K562 (cell line): Measurements from ENCODE around the gene ZNF236. TPM values are rescaled to one million over a fixed set of nuclear protein-coding genes. Genes with fewer than 3 reads are reported as not detected.

Source experiments
- ATAC-seq: fragments of 200-7000 bp; cut with Tn5 transposase; 3 replicates; pipeline ENCODE4 v1.9.1; 2020; ENCODE audit warnings: moderate library complexity
- BruUV-seq: library from RNA; stranded (reverse); fragments of 400-500 nt; replicated peaks from 2 replicates; lab custom pipeline; 2021; lab: Mats Ljungman, UMichigan
- CTCF ChIA-PET: fragments of 300-600 bp; formaldehyde crosslinking; extraction: SDS; loops from one replicate; lab custom pipeline; 2021; ENCODE audit warnings: low intra/inter-chr PET ratio; lab: Yijun Ruan, JAX
- POLR2A ChIA-PET: fragments of 300-600, 350-650 bp; sonication (Branson Sonifier 250); formaldehyde crosslinking; extraction: SDS; loops from one replicate; lab custom pipeline; 2021; ENCODE audit warnings: antibody characterized with exemption, inconsistent platforms; lab: Yijun Ruan, JAX
- DNase-seq, 4 experiments: peaks; one replicate each; pipeline versions ENCODE4 v3.0.0 to v3.0.0-alpha.2; 2011 to 2018; ENCODE audit warnings: low spot score in 3 of 4, mixed read lengths in 3 of 4; ENCODE audit errors: extremely low read depth in 1 of 4
- FAIRE-seq: peaks from 2 replicates; lab custom pipeline; 2011; peaks lifted over from hg19 to GRCh38; lab: Jason Lieb, UNC
- H2AFZ ChIP-seq: 2 replicates; pipeline ENCODE4 v1.6.0; 2011; ENCODE audit warnings: low read depth, low read length, control low read depth, inconsistent platforms
- H3K27ac ChIP-seq: fragments of 200-600 bp; 3 replicates; pipeline ENCODE4 v1.8.0; 2011; ENCODE audit warnings: low read depth, mild to moderate bottlenecking, control low read depth, inconsistent platforms, low read length, moderate library complexity, mixed read lengths; ENCODE audit errors: extremely low read depth
- H3K27me3 ChIP-seq, 2 experiments: fragments of 300-600 bp in 1 of 2; 2 replicates in 1 of 2; 3 replicates in 1 of 2; pipeline versions ENCODE4 v1.6.0 to v1.8.0; 2011; ENCODE audit warnings: inconsistent platforms in 2 of 2, low read length in 2 of 2, mild to moderate bottlenecking in 1 of 2, mixed read lengths in 1 of 2, moderate library complexity in 1 of 2; ENCODE audit not compliant: control insufficient read depth in 2 of 2, insufficient read depth in 2 of 2
- H3K36me3 ChIP-seq: fragments of 300-600 bp; 3 replicates; pipeline ENCODE4 v1.8.0; 2011; ENCODE audit warnings: mild to moderate bottlenecking, low read length, inconsistent platforms; ENCODE audit not compliant: control insufficient read depth, insufficient read depth
- H3K4me1 ChIP-seq, 2 experiments: fragments of 200-600 bp in 1 of 2; replicated peaks in 1 of 2; 2 replicates in 1 of 2; 3 replicates in 1 of 2; pipeline versions ENCODE4 v1.5.1 to v1.8.0; 2011; ENCODE audit warnings: inconsistent platforms in 2 of 2, low read length in 2 of 2, mild to moderate bottlenecking in 1 of 2, mixed read lengths in 1 of 2, moderate library complexity in 1 of 2; ENCODE audit not compliant: control insufficient read depth in 2 of 2, insufficient read depth in 2 of 2
- H3K4me2 ChIP-seq: 2 replicates; pipeline ENCODE4 v1.6.1; 2011; ENCODE audit warnings: low read length, control low read depth, inconsistent platforms, mixed read lengths; ENCODE audit not compliant: insufficient read depth
- H3K4me3 ChIP-seq: fragments of 200-600 bp; sonication (generic), shearing (Covaris generic); 2 replicates; pipeline ENCODE4 v1.5.1; 2016; ENCODE audit warnings: control low read depth, inconsistent platforms
- H3K79me2 ChIP-seq: fragments of 200-600 bp; 3 replicates; pipeline ENCODE4 v1.8.0; 2011; ENCODE audit warnings: low read length, inconsistent platforms; ENCODE audit not compliant: control insufficient read depth, insufficient read depth
- H3K9ac ChIP-seq, 2 experiments: 2 replicates each; pipeline versions ENCODE4 v1.6.0 to v1.6.1; 2011; ENCODE audit warnings: low read depth in 2 of 2, low read length in 2 of 2, control low read depth in 1 of 2, inconsistent platforms in 1 of 2, mild to moderate bottlenecking in 1 of 2, mixed read lengths in 1 of 2; ENCODE audit not compliant: insufficient read depth in 1 of 2
- H3K9me1 ChIP-seq: one replicate; pipeline ENCODE4 v1.6.0; 2011; ENCODE audit warnings: inconsistent platforms, mild to moderate bottlenecking, low read length, moderate library complexity; ENCODE audit not compliant: control insufficient read depth, insufficient read depth
- H3K9me3 ChIP-seq: replicated peaks from 2 replicates; pipeline ENCODE4 v1.5.1; 2011; ENCODE audit warnings: low read depth, low read length, inconsistent platforms; ENCODE audit not compliant: control insufficient read depth, insufficient read depth
- H4K20me1 ChIP-seq: replicated peaks from 2 replicates; pipeline ENCODE4 v1.6.1; 2011; ENCODE audit warnings: low read length, inconsistent platforms, mixed read lengths; ENCODE audit not compliant: control insufficient read depth, insufficient read depth
- CBFB ChIP-seq: sonication (generic); formaldehyde crosslinking; IDR thresholded peaks from 2 replicates; pipeline ENCODE4 v1.4.0; 2020; ENCODE audit warnings: mild to moderate bottlenecking, missing genetic modification reagents
- KDM4B ChIP-seq, 2 experiments: fragments of 450-650 bp in 1 of 2; sonication (generic) in 1 of 2; IDR thresholded peaks; 2 replicates each; pipeline ENCODE4 v1.6.1; 2016 to 2017; ENCODE audit warnings: borderline replicate concordance in 2 of 2, antibody characterized with exemption in 1 of 2, low read depth in 1 of 2, mild to moderate bottlenecking in 1 of 2
- NFE2L1 ChIP-seq: fragments of 450-650 bp; IDR thresholded peaks from 2 replicates; pipeline ENCODE4 v1.6.1; 2016; ENCODE audit warnings: missing genetic modification characterization, low read depth, mild to moderate bottlenecking, missing compliant biosample characterization, moderate library complexity, borderline replicate concordance
- SUPT5H ChIP-seq: fragments of 450-650 bp; IDR thresholded peaks from 2 replicates; pipeline ENCODE4 v1.6.1; 2016
- TARDBP ChIP-seq: fragments of 450-650 bp; IDR thresholded peaks from 2 replicates; pipeline ENCODE4 v1.6.1; 2016
- TEAD1 ChIP-seq, 2 experiments: fragments of 450-650 bp in 1 of 2; sonication (generic) in 1 of 2; formaldehyde crosslinking; IDR thresholded peaks; 2 replicates each; pipeline versions ENCODE4 v1.4.0 to v1.8.0; 2020 to 2022; ENCODE audit warnings: mild to moderate bottlenecking in 2 of 2, missing genetic modification reagents in 1 of 2
- ZFP36 ChIP-seq: fragments of 150-350 bp; IDR thresholded peaks from 2 replicates; pipeline ENCODE4 v1.6.1; 2018; ENCODE audit warnings: low read length, low read depth; ENCODE audit not compliant: partially characterized antibody
- ZNF644 ChIP-seq: fragments of 200-800 bp; sonication (Bioruptor generic); IDR thresholded peaks from 2 replicates; pipeline ENCODE4 v1.6.1; 2016; ENCODE audit warnings: low read depth, missing genetic modification characterization, missing compliant biosample characterization
- WGBS: fragments of 100-300 bp; shearing (Covaris generic); methylation state at CpG from one replicate; pipeline ENCODE4 v1.1.6; 2016; ENCODE audit warnings: low coverage, mixed read lengths; ENCODE audit not compliant: insufficient coverage; ENCODE audit errors: missing lambda C conversion rate; 5-methylcytosine and 5-hydroxymethylcytosine counted together
- in situ Hi-C: fragments of 300-500 bp; cut with MboI; formaldehyde crosslinking; loops from 4 replicates; pipeline ENCODE4 v1.15.0; 2018; ENCODE audit warnings: inconsistent platforms, mixed read lengths
- intact Hi-C: fragments of 100-400 bp; cut with micrococcal nuclease; formaldehyde crosslinking; loops from 2 replicates; pipeline ENCODE4 v1.14.2; 2022
- polyA plus RNA-seq, 8 experiments: library from polyadenylated mRNA; depleted of rRNA in 4 of 8; stranded (reverse) in 5 of 8; unstranded in 3 of 8; fragments of >200 nt; fragmentation: Nextera tagmentation in 2 of 8; fragmentation: Illumina TruSeq in 1 of 8; extraction: Ambion mirVana in 2 of 8; extraction: Trizol in 1 of 8; gene quantifications; 2 replicates each; pipeline versions ENCODE4 v1.2.1 to v1.2.3, GENCODE V29; 2011 to 2014; ENCODE audit warnings: inconsistent platforms in 1 of 8, missing spikeins in 1 of 8
- total RNA-seq, 7 experiments: library from RNA; depleted of rRNA in 6 of 7; stranded (reverse); fragments of >200 nt in 6 of 7; fragmentation: Illumina TruSeq in 2 of 7; extraction: Trizol in 2 of 7; gene quantifications; 2 replicates each; pipeline versions ENCODE4 v1.2.1 to v1.2.3, GENCODE V29; 2011 to 2021; ENCODE audit warnings: low replicate concordance in 1 of 7

ZNF236 gene
- total and polyA plus RNA-seq, 9 of the 15 experiments (the other 6 are each of a cell fraction or from before 2014, with no cell fraction given), result 0.35 to 8.7 (median 3.4) TPM

DNA sequence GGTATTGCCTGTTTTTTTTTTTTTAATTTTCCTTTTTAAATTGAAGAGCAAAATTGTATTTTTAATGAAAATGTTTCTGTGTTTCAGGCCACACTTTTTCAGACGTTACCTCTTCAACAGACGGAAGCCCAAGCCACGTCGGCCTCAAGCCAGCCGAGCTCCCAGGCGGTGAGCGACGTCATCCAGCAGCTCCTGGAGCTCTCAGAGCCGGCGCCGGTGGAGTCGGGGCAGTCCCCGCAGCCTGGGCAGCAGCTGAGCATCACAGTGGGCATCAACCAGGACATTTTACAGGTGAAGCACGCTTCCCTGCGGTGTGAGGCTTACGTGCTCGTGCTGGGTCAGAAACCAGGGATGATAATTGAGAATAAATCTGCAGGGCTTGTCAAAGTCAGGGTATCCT is 57.7 kb downstream of the ZNF236 start:
- intact Hi-C loops (no loop called here), in situ Hi-C loops (no loop called here)
- ChIA-PET CTCF (no interaction called here), POLR2A (no interaction called here)
- no peaks in the 10 kb centered on the region for H3K9me1 ChIP-seq
- WGBS, result 97% methylated on average over 5 of the region's 17 CpGs
- no peak overlapping the region for H3K9ac ChIP-seq
- H3K36me3 ChIP-seq, result peaks cover 50% of the 10 kb centered on the region; the same call in 2 of the 3 replicates
- no peak overlapping the region for H3K4me3 ChIP-seq
- H2AFZ ChIP-seq, result no peak overlapping the region
- ATAC-seq (no peak), DNase-seq (no peak), FAIRE-seq (no peak)
- H3K4me1 ChIP-seq, result no peaks in the 10 kb centered on the region
- H3K9me3 ChIP-seq, result no peaks in the 10 kb centered on the region
- no peaks in the 10 kb centered on the region for H3K79me2 ChIP-seq
- H4K20me1 ChIP-seq, result no peaks in the 10 kb centered on the region
- no peaks in the 10 kb centered on the region for H3K27me3 ChIP-seq
- BruUV-seq, result no TSS peak
- H3K27ac ChIP-seq, result no peak overlapping the region
- no peak for TF ChIP-seq NFE2L1 (tag)
- TF ChIP-seq ZFP36, result no peak
- TF ChIP-seq CBFB (CRISPR knock-in tag), result no peak
- no peak for TF ChIP-seq ZNF644 (tag)
- TF ChIP-seq KDM4B (IDR thresholded peaks at IDR 0.05; ENCODE audit: borderline replicate concordance in 2 of 2, low read depth in 1 of 2), result no peak
- no peak for TF ChIP-seq SUPT5H
- H3K4me2 ChIP-seq, result no peak overlapping the region

DNA sequence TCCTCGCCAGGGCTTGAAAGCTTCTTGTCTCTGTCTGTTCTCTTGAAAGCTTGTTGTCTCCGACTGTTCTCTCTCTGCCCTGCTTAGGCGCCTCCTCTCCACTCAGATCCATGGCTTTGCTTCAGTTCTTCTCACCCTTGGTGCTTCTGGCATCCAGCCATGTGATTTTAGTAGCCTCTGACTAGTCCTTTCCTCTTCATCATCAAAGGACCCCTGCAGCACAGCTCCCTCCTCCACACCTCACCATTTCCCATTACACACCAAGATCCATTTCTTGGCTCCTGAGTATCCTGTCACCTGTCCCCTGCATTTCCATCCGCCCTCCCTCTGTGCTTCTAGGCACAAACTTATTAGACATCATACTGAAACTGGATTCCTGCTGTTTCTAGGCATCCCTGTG is 59.4 kb downstream of the ZNF236 start:
- in situ Hi-C loops (no loop called here), intact Hi-C loops (no loop called here)
- 90% methylated on average over 4 of the region's 4 CpGs for WGBS

More for the DNA sequence above, 59.4 kb downstream of the ZNF236 start:
- ChIA-PET POLR2A (no interaction called here), CTCF (no interaction called here)
- H3K4me2 ChIP-seq, result no peak overlapping the region
- H3K9ac ChIP-seq, result no peak overlapping the region
- no peak overlapping the region for H3K4me3 ChIP-seq
- H3K4me1 ChIP-seq, result no peaks in the 10 kb centered on the region
- no peaks in the 10 kb centered on the region for H3K9me1 ChIP-seq
- H2AFZ ChIP-seq, result no peak overlapping the region
- H3K9me3 ChIP-seq, result no peaks in the 10 kb centered on the region
- ATAC-seq (no peak), FAIRE-seq (no peak), DNase-seq (no peak)
- peaks cover 42% of the 10 kb centered on the region; the same call in 2 of the 3 replicates for H3K36me3 ChIP-seq
- H3K79me2 ChIP-seq, result no peaks in the 10 kb centered on the region
- no peak overlapping the region for H3K27ac ChIP-seq
- H4K20me1 ChIP-seq, result no peaks in the 10 kb centered on the region
- TF ChIP-seq TEAD1 (CRISPR knock-in tag; IDR thresholded peaks at IDR 0.05) (no peak), TARDBP (no peak)
- no peaks in the 10 kb centered on the region for H3K27me3 ChIP-seq
- no TSS peak for BruUV-seq
